IMR-90 (cell line): Measurements from ENCODE around the gene CSTB. TPM values are rescaled to one million over a fixed set of nuclear protein-coding genes. Genes with fewer than 3 reads are reported as not detected.

Experiments used
- ATAC-seq: fragments of 200-7000 bp; cut with Tn5 transposase; 2 replicates; pipeline ENCODE4 v1.9.1; 2020; ENCODE audit warnings: low read depth, mild to moderate bottlenecking, moderate library complexity
- BruUV-seq: library from RNA; stranded (reverse); fragments of 400-500 nt; replicated peaks from 2 replicates; lab custom pipeline; 2021; lab: Mats Ljungman, UMichigan
- CTCF ChIA-PET: fragments of 300-600 bp; formaldehyde crosslinking; extraction: SDS; loops from one replicate; lab custom pipeline; 2021; ENCODE audit warnings: antibody characterized with exemption; lab: Yijun Ruan, JAX
- POLR2A ChIA-PET: fragments of 300-600 bp; sonication (Branson Sonifier 250); formaldehyde crosslinking; loops from one replicate; lab custom pipeline; 2022; ENCODE audit warnings: antibody characterized with exemption; ENCODE audit not compliant: unreplicated experiment; lab: Charles Lee
- DNase-seq: peaks from one replicate; pipeline ENCODE4 v3.0.0; 2013
- H2AFZ ChIP-seq: replicated peaks from 2 replicates; pipeline ENCODE3; 2013; ENCODE audit warnings: low read length, mild to moderate bottlenecking; ENCODE audit not compliant: poor library complexity
- H2AK5ac ChIP-seq: 2 replicates; pipeline ENCODE4 v1.6.1; 2013; ENCODE audit warnings: low read depth, low read length, inconsistent platforms
- H2AK9ac ChIP-seq: replicated peaks from 2 replicates; pipeline ENCODE3; 2013; ENCODE audit warnings: mild to moderate bottlenecking, low read depth, low read length, moderate library complexity; ENCODE audit not compliant: poor library complexity
- H2BK120ac ChIP-seq: 2 replicates; pipeline ENCODE4 v1.6.1; 2013; ENCODE audit warnings: low read depth, low read length, inconsistent platforms
- H2BK15ac ChIP-seq: 3 replicates; pipeline ENCODE4 v1.6.1; 2013; ENCODE audit warnings: low read depth, low read length, inconsistent platforms
- H2BK20ac ChIP-seq: 2 replicates; pipeline ENCODE4 v1.6.1; 2013; ENCODE audit warnings: low read depth, mild to moderate bottlenecking, inconsistent platforms, low read length, moderate library complexity
- H2BK5ac ChIP-seq: 2 replicates; pipeline ENCODE4 v1.6.1; 2013; ENCODE audit warnings: mild to moderate bottlenecking, low read depth, low read length, inconsistent platforms; ENCODE audit not compliant: poor library complexity, severe bottlenecking
- H3K14ac ChIP-seq: replicated peaks from 2 replicates; pipeline ENCODE4 v1.6.1; 2013; ENCODE audit warnings: low read depth, low read length, inconsistent platforms
- H3K18ac ChIP-seq: 2 replicates; pipeline ENCODE4 v1.6.1; 2013; ENCODE audit warnings: low read depth, low read length, control low read depth
- H3K23ac ChIP-seq: 2 replicates; pipeline ENCODE4 v1.6.1; 2013; ENCODE audit warnings: low read depth, low read length, inconsistent platforms
- H3K27ac ChIP-seq: 2 replicates; pipeline ENCODE4 v1.5.1; 2013; ENCODE audit warnings: mild to moderate bottlenecking, control low read depth, low read length; ENCODE audit not compliant: insufficient read depth
- H3K27me3 ChIP-seq: 2 replicates; pipeline ENCODE4 v1.6.1; 2013; ENCODE audit warnings: low read length; ENCODE audit not compliant: control insufficient read depth, insufficient read depth
- H3K36me3 ChIP-seq: 2 replicates; pipeline ENCODE4 v1.6.1; 2013; ENCODE audit warnings: low read length, mixed read lengths; ENCODE audit not compliant: control insufficient read depth, insufficient read depth
- H3K4ac ChIP-seq: 2 replicates; pipeline ENCODE4 v1.6.1; 2013; ENCODE audit warnings: low read depth, low read length, inconsistent platforms
- H3K4me1 ChIP-seq: 2 replicates; pipeline ENCODE4 v1.6.1; 2013; ENCODE audit warnings: low read length, mixed read lengths; ENCODE audit not compliant: control insufficient read depth, insufficient read depth
- H3K4me2 ChIP-seq: 2 replicates; pipeline ENCODE4 v1.6.1; 2013; ENCODE audit warnings: low read depth, mild to moderate bottlenecking, control low read depth, low read length, moderate library complexity
- H3K4me3 ChIP-seq: 2 replicates; pipeline ENCODE4 v1.5.1; 2013; ENCODE audit warnings: low read depth, mild to moderate bottlenecking, control low read depth, low read length, moderate library complexity; ENCODE audit not compliant: insufficient read depth
- H3K56ac ChIP-seq: 2 replicates; pipeline ENCODE4 v1.6.1; 2013; ENCODE audit warnings: low read length, inconsistent platforms; ENCODE audit not compliant: insufficient read depth; ENCODE audit errors: extremely low read depth
- H3K79me1 ChIP-seq, 2 experiments: 2 replicates each; pipeline ENCODE4 v1.6.1; 2013; ENCODE audit warnings: low read length in 2 of 2, inconsistent platforms in 1 of 2, low read depth in 1 of 2
- H3K9ac ChIP-seq: 2 replicates; pipeline ENCODE4 v1.6.1; 2013; ENCODE audit warnings: low read depth, low read length, control low read depth
- H3K9me1 ChIP-seq: 2 replicates; pipeline ENCODE4 v1.6.1; 2013; ENCODE audit warnings: low read length, inconsistent platforms; ENCODE audit not compliant: insufficient read depth
- H3K9me3 ChIP-seq: 2 replicates; pipeline ENCODE4 v1.6.1; 2013; ENCODE audit warnings: low read length; ENCODE audit not compliant: control insufficient read depth, insufficient read depth
- H4K20me1 ChIP-seq: 2 replicates; pipeline ENCODE4 v1.6.1; 2013; ENCODE audit warnings: low read length, inconsistent platforms; ENCODE audit not compliant: insufficient read depth
- H4K5ac ChIP-seq: 2 replicates; pipeline ENCODE4 v1.6.1; 2013; ENCODE audit warnings: mild to moderate bottlenecking, low read depth, low read length, control low read depth
- H4K8ac ChIP-seq, 2 experiments: 2 replicates each; pipeline ENCODE4 v1.6.1; 2013; ENCODE audit warnings: low read depth in 2 of 2, low read length in 2 of 2, control low read depth in 1 of 2, inconsistent platforms in 1 of 2
- H4K91ac ChIP-seq: 2 replicates; pipeline ENCODE4 v1.6.1; 2013; ENCODE audit warnings: low read depth, low read length, inconsistent platforms; ENCODE audit not compliant: insufficient read depth
- BHLHE40 ChIP-seq: fragments of 150-350 bp; IDR thresholded peaks from 2 replicates; pipeline ENCODE4 v1.6.1; 2016; ENCODE audit warnings: mild to moderate bottlenecking, low read depth, low read length
- CHD1 ChIP-seq: IDR thresholded peaks from 2 replicates; pipeline ENCODE4 v1.6.1; 2012; ENCODE audit warnings: low read depth, low read length, improper control_type of control experiment
- MAFK ChIP-seq: IDR thresholded peaks from 2 replicates; pipeline ENCODE4 v1.6.1; 2012; ENCODE audit warnings: low read depth, low read length, improper control_type of control experiment
- MAZ ChIP-seq: IDR thresholded peaks from 2 replicates; pipeline ENCODE4 v1.6.1; 2012; ENCODE audit warnings: low read depth, mild to moderate bottlenecking, low read length, improper control_type of control experiment, moderate library complexity, borderline replicate concordance
- MXI1 ChIP-seq: IDR thresholded peaks from 2 replicates; pipeline ENCODE4 v1.6.1; 2012; ENCODE audit warnings: low read depth, mild to moderate bottlenecking, low read length, moderate library complexity, borderline replicate concordance
- RCOR1 ChIP-seq: IDR thresholded peaks from 2 replicates; pipeline ENCODE4 v1.6.1; 2012; ENCODE audit warnings: mild to moderate bottlenecking, low read length, improper control_type of control experiment; ENCODE audit not compliant: insufficient replicate concordance
- RFX5 ChIP-seq: IDR thresholded peaks from 2 replicates; pipeline ENCODE4 v1.8.0; 2012; ENCODE audit warnings: low read depth, mild to moderate bottlenecking, low read length, moderate library complexity
- USF2 ChIP-seq: fragments of 150-350 bp; IDR thresholded peaks from 2 replicates; pipeline ENCODE4 v1.6.1; 2017; ENCODE audit warnings: mild to moderate bottlenecking, antibody characterized with exemption, low read length, low read depth
- whole genome bisulfite sequencing, 2 experiments: methylation state at CpG; one replicate each; pipeline versions ENCODE4 v1.1.5 to v1.1.7; 2013; ENCODE audit warnings: missing lambda C conversion rate in 2 of 2; ENCODE audit not compliant: insufficient read length in 1 of 2; ENCODE audit errors: extremely low coverage in 2 of 2; 5-methylcytosine and 5-hydroxymethylcytosine counted together
- dilution Hi-C: fragments of 300-500 bp; cut with HindIII; formaldehyde crosslinking; loops from one replicate; pipeline ENCODE4 v1.14.3; 2018; ENCODE audit warnings: low sequenced_read_pairs; ENCODE audit not compliant: unreplicated experiment
- in situ Hi-C: fragments of 300-500 bp; cut with MboI; formaldehyde crosslinking; loops from 3 replicates; pipeline ENCODE4 v1.14.3; 2019; ENCODE audit warnings: low sequenced_read_pairs, inconsistent platforms, mixed read lengths
- intact Hi-C: fragments of 100-400 bp; cut with micrococcal nuclease; formaldehyde crosslinking; loops from 2 replicates; pipeline ENCODE4 v1.10.0; 2022
- polyA plus RNA-seq, 3 experiments: library from polyadenylated mRNA; depleted of rRNA; stranded (reverse); fragments of >200 nt; gene quantifications; 2 replicates each; pipeline ENCODE4 v1.2.3, GENCODE V29; 2012; ENCODE audit warnings: low replicate concordance in 1 of 3
- total RNA-seq: library from RNA; depleted of rRNA; stranded (reverse); fragments of >200 nt; gene quantifications from 2 replicates; pipeline ENCODE4 v1.2.3, GENCODE V29; 2012

CSTB gene
- total and polyA plus RNA-seq, 2 of the 4 experiments (the other 2 are of a cell fraction), result 6.1 to 71.7 TPM

GRCh38 chr21:43782431-43783097 lies 6.5 kb upstream of the CSTB start:
- Histone ChIP-seq H3K9me3 (no peaks in the 10 kb centered on the region), H2AK9ac (no peak overlapping the region), H3K9me1 (peaks cover 12% of the 10 kb centered on the region), H3K23ac (no peak overlapping the region), H3K27ac (no peak overlapping the region), H3K4ac (no peak overlapping the region), H2AFZ (no peak overlapping the region), H3K4me2 (no peak overlapping the region), H3K79me1 (no peaks in the 10 kb centered on the region; a peak in 1 of 4 replicates), H4K5ac (no peak overlapping the region), H2BK5ac (no peak overlapping the region), H3K56ac (no peak overlapping the region), H2BK120ac (no peak overlapping the region), H3K36me3 (no peaks in the 10 kb centered on the region), H3K14ac (no peak overlapping the region), H4K20me1 (no peaks in the 10 kb centered on the region), H3K18ac (no peak overlapping the region), H2BK15ac (no peak overlapping the region), H3K4me1 (no peaks in the 10 kb centered on the region; the same call in 1 of the 2 replicates), H3K27me3 (no peaks in the 10 kb centered on the region; the same call in 1 of the 2 replicates), H2AK5ac (no peak overlapping the region), H4K8ac (no peak overlapping the region), H4K91ac (no peak overlapping the region), H3K9ac (no peak overlapping the region), H3K4me3 (no peak overlapping the region), H2BK20ac (no peak overlapping the region)
- ChIA-PET POLR2A (no interaction called here), CTCF (no interaction called here)
- intact Hi-C loops (no loop called here), dilution Hi-C loops (no loop called here), in situ Hi-C loops (no loop called here)
- no peak for TF ChIP-seq MAZ
- no peak for TF ChIP-seq USF2
- TF ChIP-seq BHLHE40, result no peak
- no peak for TF ChIP-seq RCOR1
- TF ChIP-seq MXI1, result no peak
- no peak for TF ChIP-seq RFX5
- TF ChIP-seq CHD1, result no peak
- no peak for TF ChIP-seq MAFK
- ATAC-seq (no peak), DNase-seq (no peak)
- WGBS, 2 experiments, result no CpG with 5 or more reads among the region's 5 CpGs
- no TSS peak for BruUV-seq
